Measurements from ENCODE around the gene GPATCH1. TPM values are rescaled to one million over a fixed set of nuclear protein-coding genes. Genes with fewer than 3 reads are reported as not detected.

The GPATCH1 gene
- total and polyA plus RNA-seq, 10 of the 15 experiments (the other 5 are each of a cell fraction or from before 2014, with no cell fraction given): 4.5 to 9.6 (median 7.2) TPM

GRCh38 chr19:33052352-33052972 is 28.5 kb upstream of the GPATCH1 start (continued):
- TF ChIP-seq CHD1 (IDR thresholded peaks at IDR 0.05; ENCODE audit: low read depth, low read length) (no peak), STAT3 (IDR thresholded peaks at IDR 0.05; ENCODE audit: low read depth, low read length) (no peak), ZNF274 (IDR thresholded peaks at IDR 0.05; ENCODE audit: insufficient read depth, insufficient read length) (no peak), TCF12 (IDR thresholded peaks at IDR 0.05; ENCODE audit: low read depth, low read length) (no peak), LARP7 (IDR thresholded peaks at IDR 0.05) (no peak), MYB (IDR thresholded peaks at IDR 0.05; ENCODE audit: borderline replicate concordance, low read depth, low read length) (no peak), DPF2 (IDR thresholded peaks at IDR 0.05) (no peak)

DNA sequence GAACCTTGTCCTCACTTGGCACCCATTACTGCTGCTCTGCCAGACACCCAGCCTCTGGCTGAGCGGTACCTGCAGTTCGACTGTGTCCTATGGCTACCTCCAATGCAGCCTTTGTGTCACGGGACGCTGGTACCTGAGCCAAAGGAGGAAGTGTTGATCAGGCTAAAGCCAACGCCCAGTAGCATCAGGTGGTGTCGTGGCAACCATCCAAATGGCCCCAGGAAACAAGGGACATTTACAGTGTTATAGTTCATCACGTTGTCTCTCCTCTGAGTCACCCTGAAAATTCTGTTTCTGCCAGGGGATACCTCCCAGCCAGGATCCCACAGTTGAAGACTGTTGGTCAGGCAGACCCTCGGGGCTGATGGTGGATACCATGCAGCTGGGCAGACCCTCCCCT is 26.4 kb upstream of the GPATCH1 start:
- H4K20me1 ChIP-seq (ENCODE audit: control insufficient read depth, insufficient read depth): no peaks in the 10 kb centered on the region
- in situ Hi-C loops (cut with MboI): no loop called here
- TF ChIP-seq CBX5 (IDR thresholded peaks at IDR 0.05; ENCODE audit: low read depth): no peak
- TF ChIP-seq STAT1 (conservative IDR thresholded peaks at IDR 0.05): no peak
- TF ChIP-seq SIX5 (IDR thresholded peaks at IDR 0.05; ENCODE audit: low read depth, low read length, severe bottlenecking): no peak
- TF ChIP-seq ESRRA (IDR thresholded peaks at IDR 0.05; ENCODE audit: low read length): no peak
- no peak for TF ChIP-seq SPI1 (IDR thresholded peaks at IDR 0.05; ENCODE audit: borderline replicate concordance, insufficient read depth, low read depth, low read length)
- FAIRE-seq (no peak), ATAC-seq (no peak), DNase-seq (ENCODE audit: low read depth, low spot score) (no peak)
- H3K9ac ChIP-seq (ENCODE audit: control insufficient read depth, insufficient read depth, low read length): no peak overlapping the region
- H3K79me2 ChIP-seq (ENCODE audit: control insufficient read depth, insufficient read depth, low read length): no peaks in the 10 kb centered on the region
- WGBS (ENCODE audit: insufficient coverage, insufficient replicate concordance, low lambda C conversion rate, missing lambda C conversion rate): 54% methylated on average over 8 of the region's 8 CpGs
- no peaks in the 10 kb centered on the region for H3K4me1 ChIP-seq (ENCODE audit: control insufficient read depth, insufficient read depth, low read length)
- BruUV-seq (replicated peaks): no TSS peak
- H3K4me2 ChIP-seq (ENCODE audit: control insufficient read depth, insufficient read depth): no peak overlapping the region
- H2AFZ ChIP-seq (ENCODE audit: control insufficient read depth, low read depth, low read length): no peak overlapping the region
- no peak overlapping the region for H3K27ac ChIP-seq (ENCODE audit: control insufficient read depth, insufficient read depth)
- H3K27me3 ChIP-seq (replicated peaks in 1 of 2; ENCODE audit: control insufficient read depth in 2 of 2, insufficient read depth in 2 of 2, low read length in 1 of 2): no peaks in the 10 kb centered on the region
- ChIA-PET CTCF (no interaction called here), SMC1A (ENCODE audit: uncharacterized antibody, unreplicated experiment) (no interaction called here), RAD21 (ENCODE audit: unreplicated experiment) (no interaction called here), POLR2A (no interaction called here)
- no peak overlapping the region for H3K4me3 ChIP-seq
- no peaks in the 10 kb centered on the region for H3K9me3 ChIP-seq (replicated peaks; ENCODE audit: control insufficient read depth, insufficient read depth, low read length)
- intact Hi-C loops (cut with micrococcal nuclease; ENCODE audit: unreplicated experiment): no loop called here
- no peaks in the 10 kb centered on the region; a peak in 1 of 4 replicates for H3K36me3 ChIP-seq (ENCODE audit: control insufficient read depth in 2 of 2, insufficient read depth in 2 of 2, low read length in 1 of 2)
